Fibroblast of lung (primary cell): ENCODE data around the gene EFNA2. TPM values are rescaled to one million over a fixed set of nuclear protein-coding genes. Genes with fewer than 3 reads are reported as not detected.
A peak's percentile ranks its signal among the peaks of the same experiment; 100 is the strongest.
"Not testable (repeated sequence)": the region's sequence is repeated elsewhere in the genome, so short reads cannot be mapped to it uniquely, and the experiment has no call there.

ENCODE experiments used
- DNase-seq, 2 donors: peaks; one replicate each; pipeline versions ENCODE4 v3.0.0 to v3.0.0-alpha.2; 2010; ENCODE audit warnings: low read depth in 2 of 2
- H2AFZ ChIP-seq: 2 replicates; pipeline ENCODE4 v1.5.1; 2012; ENCODE audit warnings: low read length, control low read depth, inconsistent platforms
- H3K27ac ChIP-seq: 2 replicates; pipeline ENCODE4 v1.5.1; 2011; ENCODE audit warnings: low read length, control low read depth; ENCODE audit not compliant: insufficient read depth
- H3K27me3 ChIP-seq: 2 replicates; pipeline ENCODE4 v1.5.1; 2011; ENCODE audit warnings: mild to moderate bottlenecking, low read length; ENCODE audit not compliant: control insufficient read depth, insufficient read depth
- H3K36me3 ChIP-seq: 2 replicates; pipeline ENCODE4 v1.5.1; 2011; ENCODE audit warnings: low read length; ENCODE audit not compliant: control insufficient read depth, insufficient read depth
- H3K4me1 ChIP-seq: 2 replicates; pipeline ENCODE4 v1.5.1; 2011; ENCODE audit warnings: low read length; ENCODE audit not compliant: control insufficient read depth, insufficient read depth; ENCODE audit errors: extremely low read depth
- H3K4me2 ChIP-seq: 2 replicates; pipeline ENCODE4 v1.5.1; 2011; ENCODE audit warnings: low read length, control low read depth; ENCODE audit not compliant: insufficient read depth; ENCODE audit errors: extremely low read depth
- H3K4me3 ChIP-seq, 4 experiments: fragments of 200-600 bp in 1 of 4; sonication (generic) in 1 of 4; replicated peaks in 1 of 4; 2 replicates each; pipeline ENCODE4 v1.5.1; 2011 to 2016; ENCODE audit warnings: low read length in 4 of 4, low read depth in 3 of 4, mild to moderate bottlenecking in 3 of 4, control low read depth in 2 of 4, inconsistent platforms in 1 of 4, mixed read lengths in 1 of 4; ENCODE audit not compliant: insufficient read depth in 1 of 4; ENCODE audit errors: control extremely low read depth in 1 of 4
- H3K79me2 ChIP-seq: 2 replicates; pipeline ENCODE4 v1.5.1; 2012; ENCODE audit warnings: mild to moderate bottlenecking, low read length, inconsistent platforms; ENCODE audit not compliant: control insufficient read depth, insufficient read depth
- H3K9ac ChIP-seq: 2 replicates; pipeline ENCODE4 v1.5.1; 2011; ENCODE audit warnings: mild to moderate bottlenecking, low read length, control low read depth; ENCODE audit not compliant: insufficient read depth
- H3K9me3 ChIP-seq: 2 replicates; pipeline ENCODE4 v1.5.1; 2012; ENCODE audit warnings: low read depth, low read length; ENCODE audit not compliant: control insufficient read depth, insufficient read depth
- H4K20me1 ChIP-seq: 2 replicates; pipeline ENCODE4 v1.5.1; 2011; ENCODE audit warnings: low read length; ENCODE audit not compliant: control insufficient read depth, insufficient read depth; ENCODE audit errors: extremely low read depth
- EZH2 ChIP-seq: IDR thresholded peaks from 2 replicates; pipeline ENCODE4 v1.5.1; 2012; ENCODE audit warnings: low read length, control low read depth, mild to moderate bottlenecking; ENCODE audit errors: missing control alignments
- polyA plus RNA-seq, 2 donors: library from polyadenylated mRNA; depleted of rRNA in 1 of 2; stranded (reverse) in 1 of 2; unstranded in 1 of 2; fragments of >200 nt; gene quantifications; 2 replicates each; pipeline ENCODE4 v1.2.1, GENCODE V29; 2011 to 2012; ENCODE audit warnings: missing spikeins in 1 of 2
- total RNA-seq: library from RNA; depleted of rRNA; stranded (reverse); fragments of >200 nt; gene quantifications from 2 replicates; pipeline ENCODE4 v1.2.1, GENCODE V29; 2014
- TF ChIP-seq, protein P1 (sequence below), 2 donors: IDR thresholded peaks in 1 of 2; conservative IDR thresholded peaks in 1 of 2; 1 replicate in 1 of 2; 2 replicates in 1 of 2; pipeline ENCODE4 v1.5.1; 2011 to 2012; ENCODE audit warnings: low read length in 2 of 2, control low read depth in 1 of 2, inconsistent platforms in 1 of 2, low read depth in 1 of 2, mild to moderate bottlenecking in 1 of 2

The EFNA2 gene
- total and polyA plus RNA-seq, 2 donors (not counting 1 experiment from before 2014, with no cell fraction given): 0.17 TPM; not detected in 1

DNA sequence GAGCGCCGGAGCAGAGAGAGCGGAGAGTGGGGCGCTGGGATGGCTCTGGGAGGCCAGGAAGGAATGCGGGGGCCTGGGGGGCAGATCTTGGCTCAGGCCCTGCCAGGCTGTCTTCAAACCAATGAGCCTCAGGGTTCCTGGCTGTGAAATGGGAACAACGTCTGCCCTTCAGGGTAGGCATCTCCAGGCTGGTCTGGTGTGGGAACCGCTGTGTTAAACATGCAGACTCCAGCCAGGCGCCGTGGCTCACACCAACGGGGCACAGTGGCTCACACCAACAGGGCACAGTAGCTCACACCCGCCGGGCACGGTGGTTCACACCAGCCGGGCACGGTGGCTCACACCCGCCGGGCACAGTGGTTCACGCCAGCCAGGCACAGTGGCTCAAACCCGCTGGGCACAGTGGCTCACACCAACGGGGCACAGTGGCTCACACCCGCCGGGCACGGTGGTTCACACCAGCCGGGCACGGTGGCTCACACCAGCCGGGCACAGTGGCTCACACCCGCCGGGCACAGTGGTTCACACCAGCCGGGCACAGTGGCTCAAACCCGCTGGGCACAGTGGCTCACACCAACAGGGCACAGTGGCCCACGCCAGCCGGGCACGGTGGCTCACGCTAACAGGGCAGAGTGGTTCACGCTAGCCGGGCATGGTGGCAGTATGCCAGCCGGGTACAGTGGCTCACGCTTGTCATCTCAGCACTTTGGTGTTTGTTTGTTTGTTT is 40.1 kb downstream of the EFNA2 start:
- no peaks in the 10 kb centered on the region for H4K20me1 ChIP-seq
- peak overlapping the region; percentile 24 for H2AFZ ChIP-seq
- peak overlapping the region in 2 of 4 experiments; percentile 31 to 47 for H3K4me3 ChIP-seq
- no peaks in the 10 kb centered on the region for H3K27me3 ChIP-seq
- peaks cover 5% of the 10 kb centered on the region for H3K4me1 ChIP-seq
- TF ChIP-seq EZH2: no peak
- TF ChIP-seq, protein P1, sequence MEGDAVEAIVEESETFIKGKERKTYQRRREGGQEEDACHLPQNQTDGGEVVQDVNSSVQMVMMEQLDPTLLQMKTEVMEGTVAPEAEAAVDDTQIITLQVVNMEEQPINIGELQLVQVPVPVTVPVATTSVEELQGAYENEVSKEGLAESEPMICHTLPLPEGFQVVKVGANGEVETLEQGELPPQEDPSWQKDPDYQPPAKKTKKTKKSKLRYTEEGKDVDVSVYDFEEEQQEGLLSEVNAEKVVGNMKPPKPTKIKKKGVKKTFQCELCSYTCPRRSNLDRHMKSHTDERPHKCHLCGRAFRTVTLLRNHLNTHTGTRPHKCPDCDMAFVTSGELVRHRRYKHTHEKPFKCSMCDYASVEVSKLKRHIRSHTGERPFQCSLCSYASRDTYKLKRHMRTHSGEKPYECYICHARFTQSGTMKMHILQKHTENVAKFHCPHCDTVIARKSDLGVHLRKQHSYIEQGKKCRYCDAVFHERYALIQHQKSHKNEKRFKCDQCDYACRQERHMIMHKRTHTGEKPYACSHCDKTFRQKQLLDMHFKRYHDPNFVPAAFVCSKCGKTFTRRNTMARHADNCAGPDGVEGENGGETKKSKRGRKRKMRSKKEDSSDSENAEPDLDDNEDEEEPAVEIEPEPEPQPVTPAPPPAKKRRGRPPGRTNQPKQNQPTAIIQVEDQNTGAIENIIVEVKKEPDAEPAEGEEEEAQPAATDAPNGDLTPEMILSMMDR (conservative IDR thresholded peaks at IDR 0.05 in 1 of 2, IDR thresholded peaks at IDR 0.05 in 1 of 2; ENCODE audit: low read depth in 1 of 2, low read length in 2 of 2): no peak
- H3K4me2 ChIP-seq: peak overlapping the region; percentile 62
- no peaks in the 10 kb centered on the region for H3K9me3 ChIP-seq
- H3K79me2 ChIP-seq: no peaks in the 10 kb centered on the region
- no peak for DNase-seq
- no peak overlapping the region for H3K27ac ChIP-seq
- H3K9ac ChIP-seq: no peak overlapping the region
- no peaks in the 10 kb centered on the region for H3K36me3 ChIP-seq

DNA sequence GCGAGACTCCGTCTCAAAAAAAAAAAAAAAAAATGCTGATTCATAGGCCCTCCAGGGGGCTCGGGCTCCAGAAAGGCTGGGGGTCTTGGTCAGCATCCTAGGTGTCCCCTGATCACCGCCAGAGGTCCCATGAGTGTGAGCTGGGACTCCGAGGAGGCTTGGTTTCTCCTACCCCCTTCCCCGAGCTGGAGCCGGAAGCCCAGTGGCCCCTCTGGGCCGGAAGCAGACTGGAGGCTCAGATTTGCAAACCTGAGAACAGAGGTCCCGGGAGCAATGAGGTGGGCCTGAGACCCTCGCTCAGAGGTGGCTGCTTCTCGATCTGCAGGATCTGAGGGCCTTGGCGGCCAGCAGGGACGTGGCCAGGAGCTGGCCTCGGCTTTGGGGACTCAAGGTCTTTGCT is 41.5 kb downstream of the EFNA2 start:
- H3K27ac ChIP-seq: no peak overlapping the region
- H3K4me2 ChIP-seq: no peak overlapping the region
- H4K20me1 ChIP-seq: no peaks in the 10 kb centered on the region
- H3K9me3 ChIP-seq: no peaks in the 10 kb centered on the region
- no peak overlapping the region for H2AFZ ChIP-seq
- no peak overlapping the region for H3K4me3 ChIP-seq
- H3K79me2 ChIP-seq: no peaks in the 10 kb centered on the region
- H3K27me3 ChIP-seq: no peaks in the 10 kb centered on the region
- peaks cover 5% of the 10 kb centered on the region for H3K4me1 ChIP-seq
- DNase-seq: no peak
- no peak for TF ChIP-seq EZH2
- TF ChIP-seq, protein P1 (conservative IDR thresholded peaks at IDR 0.05 in 1 of 2, IDR thresholded peaks at IDR 0.05 in 1 of 2; ENCODE audit: low read depth in 1 of 2, low read length in 2 of 2): no peak
- H3K36me3 ChIP-seq: no peaks in the 10 kb centered on the region
- no peak overlapping the region for H3K9ac ChIP-seq

DNA sequence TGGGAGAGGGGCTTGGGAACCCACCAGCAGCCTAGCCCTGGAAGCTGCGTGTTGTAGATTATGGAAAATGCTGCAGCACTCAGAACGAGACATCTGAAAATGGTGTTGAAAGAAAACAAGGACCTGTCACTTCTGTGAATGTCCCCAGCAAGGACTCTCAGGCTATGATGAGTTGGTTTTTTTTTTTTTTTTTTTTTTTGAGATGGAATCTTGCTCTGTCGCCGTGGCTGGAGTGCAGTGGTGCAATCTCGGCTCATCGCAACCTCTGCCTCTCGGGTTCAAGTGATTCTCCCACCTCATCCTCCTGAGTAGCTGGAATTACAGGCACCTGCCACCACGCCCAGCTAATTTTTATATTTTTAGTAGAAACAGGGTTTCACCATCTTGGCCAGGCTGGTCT is 46.5 kb downstream of the EFNA2 start:
- H3K4me2 ChIP-seq, H3K4me3 ChIP-seq, H3K36me3 ChIP-seq, H3K27ac ChIP-seq, H3K9ac ChIP-seq, DNase-seq, H4K20me1 ChIP-seq, H3K4me1 ChIP-seq, H2AFZ ChIP-seq, H3K27me3 ChIP-seq, H3K79me2 ChIP-seq, H3K9me3 ChIP-seq: not testable (repeated sequence)
